OCI-M2 (cell line): ENCODE measurements around the gene PRDX3.
"Not testable (repeated sequence)": the region's sequence is repeated elsewhere in the genome, so short reads cannot be mapped to it uniquely, and the experiment has no call there.

Source experiments
- DNase-seq: peaks from one replicate; lab custom pipeline; 2025; ENCODE audit not compliant: unreplicated experiment; lab: John Stamatoyannopoulos, UW

Gene PRDX3

GRCh38 chr10:119165171-119166117 is 13.2 kb downstream of the PRDX3 start, which contains the start of gene SFXN4:
Gene SFXN4 (minus strand): TSS chr10:119165714. CDS start chr10:119165647, 67 bp downstream.
- no peak for DNase-seq

DNA sequence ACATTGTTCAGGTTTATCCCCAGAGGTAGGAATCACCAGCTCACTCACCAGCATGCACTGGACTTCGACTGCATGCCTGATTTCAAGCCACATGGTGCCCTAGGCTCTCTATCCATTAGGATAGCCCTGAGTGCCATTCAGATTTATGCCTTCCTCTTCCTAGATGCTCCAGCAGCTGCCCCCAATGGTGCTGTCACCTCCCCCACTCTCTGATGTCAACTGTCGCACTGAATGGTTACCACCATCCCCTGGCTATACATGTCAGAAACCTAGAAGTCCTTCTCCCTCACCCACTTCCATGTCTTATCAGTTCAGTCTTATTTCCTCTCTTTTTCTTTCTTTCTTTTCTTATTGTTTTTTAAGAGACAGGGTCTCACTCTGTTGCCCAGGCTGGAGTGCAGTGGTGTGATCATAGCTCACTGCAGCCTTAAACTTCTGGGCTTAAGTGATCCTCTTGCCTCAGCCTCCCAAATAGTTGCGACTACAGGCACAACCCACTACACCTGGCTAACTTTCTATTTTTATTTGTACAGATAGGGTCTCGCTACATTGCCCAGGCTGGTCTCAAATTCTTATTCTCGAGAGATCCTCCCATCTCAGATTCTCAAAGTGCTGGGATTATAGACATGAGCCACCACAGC is 16.0 kb downstream of the PRDX3 start:
- DNase-seq = no peak

- no peak for DNase-seq
Measured at GRCh38 chr10:119161680-119162451, 16.7 kb downstream of the PRDX3 start.

GRCh38 chr10:119159332-119159731 is 19.3 kb downstream of the PRDX3 start:
- no peak for DNase-seq

DNA sequence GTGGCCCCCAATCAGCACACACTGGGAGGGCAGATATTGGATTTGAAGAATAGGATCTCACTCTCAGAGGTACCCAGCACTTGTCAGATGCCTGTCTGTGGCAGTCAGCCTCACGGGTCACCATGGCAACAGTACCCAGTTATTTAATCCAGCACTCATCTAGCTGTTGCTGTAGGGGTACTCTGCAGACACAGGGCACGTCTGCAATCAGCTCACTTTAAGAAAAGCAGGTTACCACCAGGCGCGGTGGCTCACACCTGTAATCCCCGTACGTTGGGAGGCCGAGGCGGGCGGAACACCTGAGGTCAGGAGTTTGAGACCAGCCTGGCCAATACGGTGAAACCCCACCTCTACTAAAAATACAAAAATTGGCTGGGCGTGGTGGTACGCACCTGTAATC is 25.0 kb downstream of the PRDX3 start:
- no peak for DNase-seq

GRCh38 chr10:119153041-119153440 is 25.6 kb downstream of the PRDX3 start:
- no peak for DNase-seq

DNA sequence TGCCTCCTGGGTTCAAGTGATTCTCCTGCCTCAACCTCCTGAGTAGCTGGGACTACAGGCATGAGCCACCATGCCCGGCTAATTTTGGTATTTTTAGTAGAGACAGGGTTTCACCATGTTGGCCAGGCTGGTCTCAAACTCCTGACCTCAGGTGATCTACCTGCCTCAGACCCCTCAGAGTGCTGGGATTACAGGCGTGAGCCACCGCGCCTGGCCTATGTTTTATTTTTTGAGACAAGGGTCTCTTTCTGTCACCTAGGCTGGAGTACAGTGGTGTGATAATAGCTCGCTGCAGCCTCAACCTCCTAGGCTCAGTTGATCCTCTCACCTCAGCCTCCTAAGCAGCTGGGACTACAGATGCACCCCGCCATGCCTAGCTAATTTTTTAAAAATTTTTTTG is 27.0 kb downstream of the PRDX3 start:
- DNase-seq = not testable (repeated sequence)

DNA sequence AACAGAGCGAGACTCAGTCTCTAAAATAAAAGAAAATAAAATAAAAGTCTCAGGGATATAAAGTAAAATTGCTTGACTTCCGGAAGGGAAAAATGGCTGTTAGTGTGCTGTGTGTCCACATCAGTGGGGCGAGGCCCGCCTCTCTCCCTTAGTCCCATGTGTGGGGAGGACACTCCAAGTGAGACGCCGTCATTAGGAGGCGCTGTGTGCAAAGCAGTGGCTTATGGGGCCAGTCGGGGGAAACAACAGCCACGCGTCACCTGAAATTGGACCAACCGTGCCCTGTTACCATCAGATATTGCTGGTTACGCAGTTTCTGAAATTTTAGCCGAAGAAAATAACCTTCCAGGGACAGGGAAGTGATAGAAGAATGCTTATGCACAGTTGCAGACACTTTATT is 28.9 kb downstream of the PRDX3 start:
- DNase-seq = no peak

- DNase-seq = no peak
Measured at GRCh38 chr10:119149157-119149556, 29.5 kb downstream of the PRDX3 start.

DNA sequence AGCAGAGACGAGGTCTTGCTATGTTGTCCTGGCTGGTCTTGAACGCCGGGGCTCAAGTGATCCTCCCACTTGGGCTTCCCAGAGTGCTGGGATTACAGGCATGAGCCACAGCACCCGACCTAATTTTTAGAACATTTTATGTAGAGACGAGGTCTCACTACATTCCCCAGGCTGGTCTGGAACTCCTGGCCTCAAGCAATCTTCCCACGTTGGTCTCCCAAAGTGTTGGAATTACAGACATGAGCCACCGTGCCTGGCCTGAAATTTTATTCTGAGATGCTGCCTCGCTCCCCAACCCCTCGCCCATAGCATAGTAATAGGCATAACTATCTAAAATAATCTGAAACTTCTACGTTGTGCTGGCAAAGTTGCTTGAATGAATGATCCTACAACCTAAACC is 35.0 kb downstream of the PRDX3 start:
- no peak for DNase-seq

- DNase-seq = no peak
Measured at GRCh38 chr10:119140603-119141245, 37.9 kb downstream of the PRDX3 start.

GRCh38 chr10:119139464-119140067 is 39.0 kb downstream of the PRDX3 start:
- no peak for DNase-seq

DNA sequence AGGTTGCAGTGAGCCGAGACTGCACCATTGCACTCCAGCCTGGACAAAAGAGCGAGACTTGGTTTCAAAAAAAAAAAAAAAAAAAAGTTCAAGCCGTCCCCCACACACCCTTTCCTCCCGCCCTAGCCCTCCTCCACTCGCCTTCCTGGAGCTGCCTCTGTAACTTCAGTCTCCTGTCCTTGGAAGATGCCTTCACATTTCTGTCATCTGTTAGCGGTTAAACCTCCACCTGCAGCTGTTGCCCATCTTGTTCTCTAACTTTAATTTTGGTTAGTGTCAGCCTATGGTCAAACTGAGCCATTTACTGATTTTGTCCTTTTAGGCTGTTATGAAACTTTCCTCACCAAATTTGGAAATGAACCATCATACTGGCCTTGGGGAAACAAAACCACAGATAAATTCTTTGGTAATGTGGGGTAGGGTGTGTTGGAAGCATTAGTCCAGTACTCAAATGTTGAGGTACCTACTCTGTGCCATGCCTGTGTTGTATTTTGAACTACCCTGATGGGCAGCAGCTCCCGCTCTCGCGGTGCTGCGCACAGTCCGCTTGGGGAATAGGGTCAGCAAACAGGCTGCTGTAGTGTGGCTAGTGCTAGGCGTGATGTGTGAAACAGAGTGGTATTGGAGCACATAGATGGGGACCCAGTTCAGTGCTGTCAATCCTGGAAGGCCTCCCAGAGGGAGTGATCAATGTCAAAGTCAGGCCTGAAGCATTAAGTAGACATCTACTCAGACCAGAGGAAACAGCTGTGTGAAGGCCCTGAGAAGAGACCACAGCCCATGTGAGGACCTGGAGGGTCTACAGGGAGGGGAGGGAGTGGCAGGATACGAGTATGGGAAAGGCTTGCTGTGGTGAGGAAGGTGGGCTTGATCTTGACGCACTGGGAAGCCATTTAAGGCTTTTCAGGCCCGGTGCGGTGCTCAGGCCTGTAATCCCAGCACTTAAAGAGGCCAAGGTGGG is 40.0 kb downstream of the PRDX3 start:
- no peak for DNase-seq

GRCh38 chr10:119137878-119138277 is 40.7 kb downstream of the PRDX3 start:
- not testable (repeated sequence) for DNase-seq

DNA sequence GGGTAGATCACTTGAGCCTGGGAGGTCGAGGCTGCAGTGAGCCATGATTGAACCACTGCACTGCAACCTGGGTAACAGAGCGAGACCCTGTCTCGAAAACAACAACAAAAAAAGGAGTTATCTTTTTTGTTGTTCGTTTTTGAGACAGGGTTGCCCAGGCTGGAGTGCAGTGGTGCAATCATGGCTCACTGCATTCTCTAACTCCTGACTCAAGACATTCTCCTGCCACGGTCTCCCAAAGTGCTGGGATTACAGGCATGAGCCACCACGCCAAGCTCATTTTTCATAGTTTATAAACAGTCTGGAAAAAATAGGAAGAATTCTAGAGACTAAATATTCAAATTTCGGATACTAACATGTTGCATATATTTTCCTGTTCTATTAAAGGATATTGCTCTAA is 42.5 kb downstream of the PRDX3 start:
- DNase-seq = no peak

GRCh38 chr10:119135513-119135881 is 43.1 kb downstream of the PRDX3 start:
- no peak for DNase-seq

GRCh38 chr10:119133949-119134348 is 44.7 kb downstream of the PRDX3 start:
- DNase-seq = no peak

GRCh38 chr10:119132521-119133345 is 45.9 kb downstream of the PRDX3 start:
- no peak for DNase-seq
